Fibroblast of villous mesenchyme (primary cell): ENCODE measurements around the gene PLPPR1. TPM values are rescaled to one million over a fixed set of nuclear protein-coding genes. Genes with fewer than 3 reads are reported as not detected.

Experiments used
- DNase-seq: peaks from one replicate; pipeline ENCODE4 v3.0.0-alpha.2; 2010; ENCODE audit warnings: low read depth
- H3K4me3 ChIP-seq: 2 replicates; pipeline ENCODE4 v1.5.1; 2011; ENCODE audit warnings: low read depth, mild to moderate bottlenecking, low read length
- total RNA-seq: library from RNA; depleted of rRNA; stranded (reverse); fragments of >200 nt; gene quantifications from 2 replicates; pipeline ENCODE4 v1.2.3, GENCODE V29; 2012
- TF ChIP-seq, protein P1 (sequence below): IDR thresholded peaks from 2 replicates; pipeline ENCODE4 v1.5.1; 2012; ENCODE audit warnings: low read depth, mild to moderate bottlenecking, low read length; ENCODE audit not compliant: insufficient read depth

PLPPR1 gene
- total RNA-seq, 1 donor, result not detected

DNA sequence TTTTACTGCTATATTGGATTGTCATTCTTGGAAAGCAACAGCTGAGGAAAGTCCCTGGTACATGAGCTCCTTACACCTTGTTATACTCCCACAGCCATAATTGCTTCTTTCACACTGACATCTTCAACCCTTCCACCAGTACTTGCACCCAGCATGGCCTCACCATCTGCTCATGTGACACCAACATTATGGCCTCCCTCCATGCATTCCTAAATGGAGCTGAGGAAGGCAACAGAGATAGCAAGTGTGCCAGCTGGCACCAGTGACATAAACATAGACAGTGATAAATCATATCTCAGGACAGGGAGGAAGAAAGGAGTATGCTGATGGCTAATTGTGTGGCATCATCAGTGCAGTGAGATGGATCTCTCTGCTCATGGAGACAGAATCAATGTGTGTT, 236.7 kb downstream of the PLPPR1 start:
- DNase-seq, result no peak
- H3K4me3 ChIP-seq, result no peak overlapping the region
- TF ChIP-seq, protein P1, sequence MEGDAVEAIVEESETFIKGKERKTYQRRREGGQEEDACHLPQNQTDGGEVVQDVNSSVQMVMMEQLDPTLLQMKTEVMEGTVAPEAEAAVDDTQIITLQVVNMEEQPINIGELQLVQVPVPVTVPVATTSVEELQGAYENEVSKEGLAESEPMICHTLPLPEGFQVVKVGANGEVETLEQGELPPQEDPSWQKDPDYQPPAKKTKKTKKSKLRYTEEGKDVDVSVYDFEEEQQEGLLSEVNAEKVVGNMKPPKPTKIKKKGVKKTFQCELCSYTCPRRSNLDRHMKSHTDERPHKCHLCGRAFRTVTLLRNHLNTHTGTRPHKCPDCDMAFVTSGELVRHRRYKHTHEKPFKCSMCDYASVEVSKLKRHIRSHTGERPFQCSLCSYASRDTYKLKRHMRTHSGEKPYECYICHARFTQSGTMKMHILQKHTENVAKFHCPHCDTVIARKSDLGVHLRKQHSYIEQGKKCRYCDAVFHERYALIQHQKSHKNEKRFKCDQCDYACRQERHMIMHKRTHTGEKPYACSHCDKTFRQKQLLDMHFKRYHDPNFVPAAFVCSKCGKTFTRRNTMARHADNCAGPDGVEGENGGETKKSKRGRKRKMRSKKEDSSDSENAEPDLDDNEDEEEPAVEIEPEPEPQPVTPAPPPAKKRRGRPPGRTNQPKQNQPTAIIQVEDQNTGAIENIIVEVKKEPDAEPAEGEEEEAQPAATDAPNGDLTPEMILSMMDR, result no peak

DNA sequence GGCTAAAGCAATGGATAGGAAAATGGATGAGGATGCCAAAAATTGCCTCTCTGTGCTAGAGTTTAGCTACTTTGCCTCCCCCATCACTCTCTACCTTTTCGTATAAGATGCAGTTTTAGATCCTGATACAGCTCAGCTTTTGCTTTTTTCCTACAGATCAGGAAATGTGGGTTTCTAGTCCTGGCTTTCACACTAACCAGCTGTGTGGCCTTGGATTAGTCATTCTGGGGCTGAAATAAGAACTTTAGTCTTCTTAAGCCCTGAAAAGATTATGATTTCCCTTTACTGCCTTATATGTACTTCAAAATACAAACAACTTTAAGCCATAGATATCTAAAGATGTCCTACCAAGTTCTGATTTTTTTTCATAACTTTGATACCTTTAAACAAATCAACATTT, 239.9 kb downstream of the PLPPR1 start:
- no peak overlapping the region for H3K4me3 ChIP-seq
- TF ChIP-seq, protein P1, result no peak
- DNase-seq, result no peak

GRCh38 chr9:101269591-101270283, 241.2 kb downstream of the PLPPR1 start:
- H3K4me3 ChIP-seq, result no peak overlapping the region
- DNase-seq, result no peak
- TF ChIP-seq, protein P1, result no peak

GRCh38 chr9:101270302-101270701, 241.8 kb downstream of the PLPPR1 start:
- no peak for DNase-seq
- TF ChIP-seq, protein P1, result no peak
- H3K4me3 ChIP-seq, result no peak overlapping the region

GRCh38 chr9:101271102-101271501, 242.6 kb downstream of the PLPPR1 start:
- DNase-seq, result no peak
- TF ChIP-seq, protein P1, result no peak
- no peak overlapping the region for H3K4me3 ChIP-seq

DNA sequence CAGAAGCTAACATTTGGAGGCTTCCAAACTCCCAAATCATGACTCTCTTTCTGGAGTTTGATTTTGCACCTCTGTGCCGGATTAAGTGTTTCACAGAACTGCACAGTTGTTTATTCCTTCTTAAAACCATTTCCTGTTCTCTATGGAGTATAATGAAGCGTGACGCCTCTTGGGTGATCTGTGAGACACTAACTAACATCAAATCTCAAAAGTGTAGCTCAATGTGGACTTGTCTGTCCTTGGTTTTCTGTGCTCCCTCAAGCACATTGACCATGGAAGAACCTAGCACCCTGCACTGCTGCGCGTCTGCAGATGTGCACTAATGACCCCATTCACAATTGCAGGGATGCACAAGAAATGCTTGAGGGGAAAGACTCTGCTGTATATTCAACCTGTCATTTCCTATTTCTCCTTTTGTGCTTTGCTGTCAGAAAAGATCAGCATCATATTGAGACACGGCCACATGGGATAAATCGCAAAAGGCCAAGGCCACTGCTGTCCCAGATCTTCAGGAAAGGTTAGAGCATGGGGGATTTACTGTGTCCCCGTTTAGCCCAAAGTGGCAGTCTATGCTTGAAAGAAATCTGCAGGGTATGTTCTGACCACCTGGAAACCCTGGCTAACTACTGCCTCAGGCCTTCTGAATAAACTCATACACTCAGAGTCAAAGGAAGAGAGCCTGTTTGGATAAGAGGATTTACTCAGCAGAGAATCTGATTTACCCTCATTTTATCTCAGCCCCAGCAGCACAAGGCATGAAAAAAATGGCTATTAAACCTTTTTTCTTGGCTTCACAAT, 246.6 kb downstream of the PLPPR1 start:
- DNase-seq, result no peak
- TF ChIP-seq, protein P1, result no peak
- H3K4me3 ChIP-seq, result no peak overlapping the region
